ENCODE results near the gene STAT4.

Gene STAT4

GRCh38 chr2:191128911-191129304 is 21.9 kb downstream of the STAT4 start:
- no peaks in the 10 kb centered on the region for H3K27me3 ChIP-seq (replicated peaks)
- in situ Hi-C loops (cut with HindIII; ENCODE audit: low pct_ligation_motif_present, low sequenced_read_pairs) = no loop called here
- TF ChIP-seq, protein P1, sequence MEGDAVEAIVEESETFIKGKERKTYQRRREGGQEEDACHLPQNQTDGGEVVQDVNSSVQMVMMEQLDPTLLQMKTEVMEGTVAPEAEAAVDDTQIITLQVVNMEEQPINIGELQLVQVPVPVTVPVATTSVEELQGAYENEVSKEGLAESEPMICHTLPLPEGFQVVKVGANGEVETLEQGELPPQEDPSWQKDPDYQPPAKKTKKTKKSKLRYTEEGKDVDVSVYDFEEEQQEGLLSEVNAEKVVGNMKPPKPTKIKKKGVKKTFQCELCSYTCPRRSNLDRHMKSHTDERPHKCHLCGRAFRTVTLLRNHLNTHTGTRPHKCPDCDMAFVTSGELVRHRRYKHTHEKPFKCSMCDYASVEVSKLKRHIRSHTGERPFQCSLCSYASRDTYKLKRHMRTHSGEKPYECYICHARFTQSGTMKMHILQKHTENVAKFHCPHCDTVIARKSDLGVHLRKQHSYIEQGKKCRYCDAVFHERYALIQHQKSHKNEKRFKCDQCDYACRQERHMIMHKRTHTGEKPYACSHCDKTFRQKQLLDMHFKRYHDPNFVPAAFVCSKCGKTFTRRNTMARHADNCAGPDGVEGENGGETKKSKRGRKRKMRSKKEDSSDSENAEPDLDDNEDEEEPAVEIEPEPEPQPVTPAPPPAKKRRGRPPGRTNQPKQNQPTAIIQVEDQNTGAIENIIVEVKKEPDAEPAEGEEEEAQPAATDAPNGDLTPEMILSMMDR (IDR thresholded peaks at IDR 0.05; ENCODE audit: low read depth, low read length, missing control alignments) = no peak
- H3K36me3 ChIP-seq (replicated peaks) = no peaks in the 10 kb centered on the region
- H3K4me3 ChIP-seq (ENCODE audit: low read depth, low read length) = no peak overlapping the region
- DNase-seq = no peak
- no peak overlapping the region for H3K27ac ChIP-seq

GRCh38 chr2:191128172-191128910 is 22.5 kb downstream of the STAT4 start:
- TF ChIP-seq, protein P1 (IDR thresholded peaks at IDR 0.05; ENCODE audit: low read depth, low read length, missing control alignments) = no peak
- no peak for DNase-seq
- no peak overlapping the region for H3K4me3 ChIP-seq (ENCODE audit: low read depth, low read length)
- no peaks in the 10 kb centered on the region for H3K36me3 ChIP-seq (replicated peaks)
- H3K27me3 ChIP-seq (replicated peaks) = no peaks in the 10 kb centered on the region
- no peak overlapping the region for H3K27ac ChIP-seq
- in situ Hi-C loops (cut with HindIII; ENCODE audit: low pct_ligation_motif_present, low sequenced_read_pairs) = no loop called here

DNA sequence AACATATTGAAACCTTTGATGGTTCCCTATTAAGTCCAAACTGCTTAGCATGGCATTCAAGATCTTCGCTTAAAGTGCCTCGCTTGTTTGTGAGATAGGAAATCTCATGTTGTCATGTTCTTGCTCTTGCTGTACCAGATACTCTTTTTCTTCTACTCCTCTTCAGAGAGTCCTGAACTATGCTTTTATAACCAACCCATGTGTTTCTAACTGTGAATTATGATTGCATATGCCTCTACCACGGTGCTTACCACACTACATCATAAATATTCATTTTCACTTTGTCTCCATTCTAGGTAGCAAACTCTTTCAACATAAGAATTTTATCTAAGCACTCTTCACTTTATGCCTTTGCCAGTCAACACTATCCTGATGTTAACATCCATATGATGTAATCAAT is 23.6 kb downstream of the STAT4 start:
- TF ChIP-seq, protein P1 (IDR thresholded peaks at IDR 0.05; ENCODE audit: low read depth, low read length, missing control alignments) = no peak
- no peak for DNase-seq
- Histone ChIP-seq H3K36me3 (replicated peaks) (no peaks in the 10 kb centered on the region), H3K27ac (no peak overlapping the region), H3K4me3 (ENCODE audit: low read depth, low read length) (no peak overlapping the region), H3K27me3 (replicated peaks) (no peaks in the 10 kb centered on the region)
- in situ Hi-C loops (cut with HindIII; ENCODE audit: low pct_ligation_motif_present, low sequenced_read_pairs) = no loop called here

DNA sequence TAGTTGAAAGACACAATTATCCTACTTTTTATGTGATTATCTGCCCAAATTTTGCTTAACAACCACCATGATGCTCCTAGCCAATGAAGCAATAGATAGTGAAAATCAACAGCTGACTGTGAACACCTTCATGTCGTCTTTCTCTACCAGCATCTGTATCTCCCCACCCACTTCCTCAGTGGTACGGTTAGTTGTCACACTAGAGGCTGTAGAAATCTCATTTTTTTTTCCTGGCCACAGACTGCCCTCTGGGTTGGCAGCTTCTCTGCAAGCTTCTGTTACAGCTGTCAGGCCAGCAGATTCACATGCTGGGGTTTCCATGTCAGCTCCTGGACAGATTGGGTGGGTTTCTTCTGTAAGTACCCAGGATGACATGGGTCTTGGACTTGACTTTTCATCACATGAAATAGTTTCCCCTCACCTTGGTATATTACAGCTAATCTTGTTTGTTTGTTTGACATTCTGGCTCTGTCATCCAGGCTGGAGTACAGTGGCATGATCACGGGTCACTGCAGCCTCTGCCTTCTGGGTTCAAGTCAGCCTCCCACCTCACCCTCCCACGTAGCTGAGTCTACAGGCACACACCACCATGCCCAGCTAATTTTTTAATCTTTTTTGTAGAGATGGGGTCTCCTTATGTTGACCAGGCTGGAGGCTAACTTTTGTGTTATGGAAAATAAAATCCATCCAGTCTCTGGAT is 24.3 kb downstream of the STAT4 start:
- Histone ChIP-seq H3K4me3 (ENCODE audit: low read depth, low read length) (no peak overlapping the region), H3K27ac (no peak overlapping the region), H3K36me3 (replicated peaks) (no peaks in the 10 kb centered on the region), H3K27me3 (replicated peaks) (no peaks in the 10 kb centered on the region)
- DNase-seq = no peak
- TF ChIP-seq, protein P1 (IDR thresholded peaks at IDR 0.05; ENCODE audit: low read depth, low read length, missing control alignments) = no peak
- in situ Hi-C loops (cut with HindIII; ENCODE audit: low pct_ligation_motif_present, low sequenced_read_pairs) = no loop called here

GRCh38 chr2:191125646-191126045 is 25.1 kb downstream of the STAT4 start:
- Histone ChIP-seq H3K4me3 (ENCODE audit: low read depth, low read length) (no peak overlapping the region), H3K36me3 (replicated peaks) (no peaks in the 10 kb centered on the region), H3K27ac (no peak overlapping the region), H3K27me3 (replicated peaks) (no peaks in the 10 kb centered on the region)
- TF ChIP-seq, protein P1 (IDR thresholded peaks at IDR 0.05; ENCODE audit: low read depth, low read length, missing control alignments) = no peak
- in situ Hi-C loops (cut with HindIII; ENCODE audit: low pct_ligation_motif_present, low sequenced_read_pairs) = no loop called here
- no peak for DNase-seq
